Retinal pigment epithelial cell (primary cell): ENCODE results near the gene LENG9.

Experiments
- DNase-seq: peaks from one replicate; pipeline ENCODE4 v3.0.0-alpha.2; 2010; ENCODE audit warnings: low read depth
- H3K4me3 ChIP-seq: 2 replicates; pipeline ENCODE4 v1.5.1; 2011; ENCODE audit warnings: mild to moderate bottlenecking, low read length, control low read depth, moderate library complexity
- TF ChIP-seq, protein P1 (sequence below): conservative IDR thresholded peaks from 2 replicates; pipeline ENCODE4 v1.5.1; 2011; ENCODE audit warnings: low read depth, low read length, control low read depth, inconsistent platforms

LENG9 gene

DNA sequence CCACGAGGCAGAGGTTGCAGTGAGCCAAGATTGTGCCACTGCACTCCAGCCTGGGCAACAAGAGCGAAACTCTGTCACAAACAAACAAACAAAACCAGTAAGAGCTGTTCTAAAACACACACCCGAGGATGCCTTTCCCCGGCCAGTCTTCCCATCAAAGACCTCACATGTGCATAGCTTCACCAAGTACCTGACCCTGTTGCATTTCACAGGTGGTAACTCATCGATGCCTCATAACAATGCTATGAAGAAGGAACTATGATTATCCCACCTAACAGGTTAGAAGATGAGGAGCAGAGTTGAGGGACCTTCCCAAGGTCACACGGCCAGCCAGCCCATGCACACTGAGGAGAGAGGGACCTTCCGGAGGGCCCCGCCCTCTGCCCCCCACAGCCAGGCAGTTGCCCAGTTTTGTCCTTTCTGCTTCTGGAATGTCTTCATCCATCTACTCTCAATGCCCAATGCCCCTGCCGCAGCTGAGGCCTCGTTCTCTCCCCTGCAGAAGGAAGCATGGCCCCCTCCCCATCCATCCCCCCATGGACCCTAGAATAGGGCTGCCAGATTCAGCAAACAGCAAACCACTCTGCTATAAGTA is 31.3 kb downstream of the LENG9 start:
- H3K4me3 ChIP-seq: no peak overlapping the region
- TF ChIP-seq, protein P1, sequence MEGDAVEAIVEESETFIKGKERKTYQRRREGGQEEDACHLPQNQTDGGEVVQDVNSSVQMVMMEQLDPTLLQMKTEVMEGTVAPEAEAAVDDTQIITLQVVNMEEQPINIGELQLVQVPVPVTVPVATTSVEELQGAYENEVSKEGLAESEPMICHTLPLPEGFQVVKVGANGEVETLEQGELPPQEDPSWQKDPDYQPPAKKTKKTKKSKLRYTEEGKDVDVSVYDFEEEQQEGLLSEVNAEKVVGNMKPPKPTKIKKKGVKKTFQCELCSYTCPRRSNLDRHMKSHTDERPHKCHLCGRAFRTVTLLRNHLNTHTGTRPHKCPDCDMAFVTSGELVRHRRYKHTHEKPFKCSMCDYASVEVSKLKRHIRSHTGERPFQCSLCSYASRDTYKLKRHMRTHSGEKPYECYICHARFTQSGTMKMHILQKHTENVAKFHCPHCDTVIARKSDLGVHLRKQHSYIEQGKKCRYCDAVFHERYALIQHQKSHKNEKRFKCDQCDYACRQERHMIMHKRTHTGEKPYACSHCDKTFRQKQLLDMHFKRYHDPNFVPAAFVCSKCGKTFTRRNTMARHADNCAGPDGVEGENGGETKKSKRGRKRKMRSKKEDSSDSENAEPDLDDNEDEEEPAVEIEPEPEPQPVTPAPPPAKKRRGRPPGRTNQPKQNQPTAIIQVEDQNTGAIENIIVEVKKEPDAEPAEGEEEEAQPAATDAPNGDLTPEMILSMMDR: no peak
- DNase-seq: no peak

DNA sequence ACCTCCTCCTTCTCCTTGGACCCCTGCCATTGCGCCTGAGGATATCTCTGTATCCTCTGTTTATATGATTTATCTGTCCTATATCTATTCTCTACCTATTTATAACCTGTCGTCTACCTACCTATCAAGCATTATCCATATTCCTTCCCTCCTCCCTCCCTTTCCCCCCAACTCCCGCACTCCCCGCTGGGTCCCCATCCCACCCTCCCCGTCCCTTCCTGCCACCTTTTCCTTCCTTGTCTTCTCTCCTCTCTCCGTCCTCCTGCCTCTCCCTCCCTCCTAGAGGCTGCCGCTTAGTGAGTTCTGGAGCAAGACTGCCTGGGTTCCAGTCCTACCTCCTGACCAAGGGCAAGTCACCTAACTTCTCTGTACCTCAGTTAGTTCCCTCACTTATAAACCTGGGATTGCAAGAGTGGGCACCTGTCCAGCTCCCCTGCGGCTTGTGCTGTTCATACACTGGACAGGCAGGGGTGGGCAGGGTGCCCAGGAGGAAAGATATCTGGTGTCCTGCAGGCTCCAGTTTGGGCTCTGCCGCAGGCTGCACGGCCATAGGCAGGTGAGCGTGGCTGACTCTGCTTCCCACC is 32.2 kb downstream of the LENG9 start:
- TF ChIP-seq, protein P1: no peak
- DNase-seq: no peak
- no peak overlapping the region for H3K4me3 ChIP-seq

DNA sequence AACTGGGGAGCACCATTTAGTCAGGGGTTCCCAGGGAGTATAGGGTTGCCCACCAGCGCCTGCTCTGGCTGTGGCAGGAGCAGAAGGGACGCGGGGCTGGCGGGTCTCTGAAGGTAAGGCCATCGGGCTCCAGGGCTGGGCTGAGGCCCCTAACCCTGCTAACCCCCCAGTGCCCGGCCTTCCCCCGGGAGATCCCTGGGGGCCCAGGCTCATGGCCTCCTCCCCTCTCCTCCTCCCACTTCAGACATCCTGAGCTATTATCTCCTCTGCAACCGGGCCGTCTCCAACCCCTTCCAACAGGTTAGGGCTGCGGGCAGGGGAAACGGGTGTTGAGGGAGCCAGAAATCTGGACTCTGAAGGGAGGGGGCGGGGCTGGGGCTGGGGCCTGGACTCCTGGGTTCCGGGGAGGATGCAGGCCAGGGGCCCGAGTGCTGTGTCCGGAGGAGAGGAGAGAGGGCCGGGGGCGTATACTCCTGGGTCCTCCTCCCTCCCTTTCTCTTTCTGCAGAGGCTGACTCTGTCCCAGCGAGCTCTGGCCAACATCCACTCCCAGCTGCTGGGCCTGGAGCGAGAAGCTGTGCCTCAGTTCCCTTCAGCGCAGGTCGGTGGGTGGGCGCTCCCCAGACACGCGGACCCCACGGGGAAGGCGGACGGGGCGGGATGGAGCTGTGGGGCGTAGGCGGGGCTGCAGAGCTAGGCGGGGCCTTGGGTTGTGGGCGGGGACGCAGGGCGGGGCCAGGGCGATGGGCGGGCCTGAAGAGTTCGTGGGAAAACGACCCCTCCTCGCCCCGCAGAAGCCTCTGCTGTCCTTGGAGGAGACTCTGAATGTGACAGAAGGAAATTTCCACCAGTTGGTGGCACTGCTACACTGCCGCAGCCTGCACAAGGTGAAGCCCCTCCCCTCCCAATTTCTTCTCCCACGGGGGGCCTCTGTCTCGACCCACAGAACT is 33.0 kb downstream of the LENG9 start:
- no peak for DNase-seq
- TF ChIP-seq, protein P1: no peak
- H3K4me3 ChIP-seq: no peak overlapping the region

DNA sequence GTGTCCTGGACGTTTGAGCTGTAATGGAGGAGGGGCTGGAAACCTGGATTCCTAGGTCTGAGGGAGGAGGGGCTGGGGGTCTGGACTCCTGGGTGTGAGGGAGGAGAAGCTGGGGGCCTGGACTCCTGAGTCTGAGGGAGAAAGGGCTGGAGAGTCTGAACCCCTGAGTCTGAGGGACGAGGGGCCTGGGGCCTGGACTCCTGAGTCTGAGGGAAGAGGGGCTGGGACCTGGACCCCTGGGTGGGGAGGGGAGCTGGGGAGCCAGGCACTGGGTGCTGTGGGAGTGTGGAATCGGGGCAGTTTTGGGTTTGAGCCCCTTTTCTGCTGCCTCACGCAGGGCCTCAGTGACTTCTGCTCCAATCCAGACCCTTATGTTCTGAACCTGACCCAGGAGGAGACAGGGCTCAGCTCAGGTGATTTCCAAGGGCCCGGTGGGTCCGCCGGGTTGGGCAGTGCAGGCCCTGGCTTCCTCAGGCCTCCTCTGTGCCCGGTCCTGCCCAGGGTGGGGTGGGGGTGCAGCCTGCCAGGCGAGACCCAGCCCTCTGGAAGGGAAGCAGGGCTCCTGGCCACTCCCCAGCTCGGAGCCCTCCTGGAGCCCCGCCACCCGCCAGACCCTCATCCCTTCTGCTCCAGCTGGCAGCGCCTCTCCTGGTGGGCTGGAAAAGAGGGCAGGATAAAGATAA is 33.9 kb downstream of the LENG9 start:
- TF ChIP-seq, protein P1: no peak
- no peak overlapping the region for H3K4me3 ChIP-seq
- DNase-seq: no peak

DNA sequence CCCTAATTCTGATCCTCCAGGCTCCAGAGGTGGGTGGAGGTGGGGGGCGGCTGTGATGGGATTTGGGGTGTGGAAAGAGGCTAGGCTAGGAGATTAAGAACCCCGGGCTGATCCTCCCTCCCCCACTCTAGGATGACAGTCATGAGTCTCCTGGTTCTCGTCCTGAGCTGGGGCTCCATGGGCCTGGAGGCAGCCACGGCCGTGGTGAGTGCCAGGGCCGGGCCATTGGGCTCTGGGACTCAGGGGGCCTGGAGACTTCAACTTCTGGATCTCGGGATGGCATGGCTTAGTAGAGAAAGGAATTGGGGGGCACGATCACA is 34.4 kb downstream of the LENG9 start:
- TF ChIP-seq, protein P1: no peak
- DNase-seq: no peak

DNA sequence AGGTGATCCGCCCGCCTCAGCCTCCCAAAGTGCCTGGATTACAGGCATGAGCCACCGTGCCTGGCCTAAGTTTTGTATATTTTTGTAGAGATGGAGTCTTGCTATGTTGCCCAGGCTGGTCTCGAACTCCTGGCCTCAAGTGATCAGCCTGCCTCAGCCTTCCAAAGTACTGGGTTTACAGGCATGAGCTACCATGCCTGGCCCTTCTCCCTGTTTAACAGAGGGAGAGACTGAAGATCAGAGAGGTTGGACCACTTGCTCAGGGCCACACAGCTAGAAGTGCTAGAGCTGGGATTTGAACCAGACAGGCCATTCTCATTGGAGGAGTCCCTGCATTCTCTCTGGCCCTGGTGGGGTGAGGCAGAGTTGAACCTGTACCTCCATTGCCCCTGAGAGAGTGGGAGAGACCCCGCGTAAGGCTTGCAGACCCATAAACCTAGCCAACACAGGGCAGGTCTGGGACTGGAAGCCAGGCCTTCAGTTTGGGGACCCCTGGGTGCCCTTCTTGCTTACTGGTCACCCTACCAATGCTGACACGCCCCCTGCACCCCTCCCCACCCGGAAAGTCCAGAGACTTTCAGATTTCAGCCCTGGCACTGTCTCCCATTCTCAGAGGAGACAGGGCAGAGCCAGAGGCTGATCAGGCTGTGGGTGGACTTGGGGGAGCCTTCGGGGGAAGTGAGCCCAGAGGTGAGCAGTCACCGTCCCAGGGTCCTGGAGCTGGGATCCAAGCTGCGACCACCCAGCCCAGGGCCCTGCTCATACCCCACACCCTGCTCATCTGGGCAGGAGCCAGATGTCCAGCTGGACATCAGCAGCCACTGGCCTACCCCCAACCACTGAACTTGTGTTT is 35.0 kb downstream of the LENG9 start:
- no peak for DNase-seq
- H3K4me3 ChIP-seq: no peak overlapping the region
- TF ChIP-seq, protein P1: no peak

More for the DNA sequence above, 34.4 kb downstream of the LENG9 start:
- H3K4me3 ChIP-seq: no peak overlapping the region
